HUDEP-2 (cell line): ENCODE results near the gene NAPSA.
"Not testable (repeated sequence)": the region's sequence is repeated elsewhere in the genome, so short reads cannot be mapped to it uniquely, and the experiment has no call there.

ENCODE experiments used
- DNase-seq, 76 experiments: peaks; one replicate each; lab custom pipeline; 2025; ENCODE audit not compliant: unreplicated experiment in 76 of 76; lab: John Stamatoyannopoulos, UW

NAPSA gene

GRCh38 chr19:50365434-50366306 lies at the start of gene NAPSA:
Gene NAPSA, minus strand, starts transcription at chr19:50365639. Its CDS starts 18 bp downstream, at chr19:50365621.
- no peak for DNase-seq

GRCh38 chr19:50413531-50413930 lies 48.1 kb upstream of the NAPSA start:
- DNase-seq = no peak

- no peak for DNase-seq
These were observed 47.7 kb upstream of the NAPSA start for GRCh38 chr19:50413096-50413495.

- no peak for DNase-seq
These were observed 47.0 kb upstream of the NAPSA start for GRCh38 chr19:50412419-50412818.

GRCh38 chr19:50410109-50410508 lies 44.7 kb upstream of the NAPSA start:
- DNase-seq = no peak

GRCh38 chr19:50409347-50409746 lies 43.9 kb upstream of the NAPSA start:
- no peak for DNase-seq

GRCh38 chr19:50406829-50407228 lies 41.4 kb upstream of the NAPSA start:
- DNase-seq = no peak

- DNase-seq = no peak
These were observed 40.8 kb upstream of the NAPSA start for GRCh38 chr19:50406156-50406820.

- no peak for DNase-seq
These were observed 37.3 kb upstream of the NAPSA start for GRCh38 chr19:50402544-50403301.

- no peak for DNase-seq
These were observed 36.4 kb upstream of the NAPSA start for GRCh38 chr19:50401605-50402450.

GRCh38 chr19:50399368-50399745 lies 33.9 kb upstream of the NAPSA start:
- no peak for DNase-seq

- no peak for DNase-seq
These were observed 33.4 kb upstream of the NAPSA start for GRCh38 chr19:50398675-50399367.

GRCh38 chr19:50394017-50394416 lies 28.6 kb upstream of the NAPSA start:
- DNase-seq = no peak

GRCh38 chr19:50393589-50393988 lies 28.1 kb upstream of the NAPSA start:
- no peak for DNase-seq

GRCh38 chr19:50392759-50393158 lies 27.3 kb upstream of the NAPSA start:
- no peak for DNase-seq

GRCh38 chr19:50390952-50391351 lies 25.5 kb upstream of the NAPSA start:
- not testable (repeated sequence) for DNase-seq

GRCh38 chr19:50390295-50390694 lies 24.9 kb upstream of the NAPSA start:
- DNase-seq = not testable (repeated sequence)

GRCh38 chr19:50387868-50388245 lies 22.4 kb upstream of the NAPSA start:
- DNase-seq = no peak

GRCh38 chr19:50387176-50387867 lies 21.9 kb upstream of the NAPSA start:
- no peak for DNase-seq
